HG02885 (cell line): Measurements from ENCODE around the gene STXBP5L.
"Not testable (repeated sequence)": the region's sequence is repeated elsewhere in the genome, so short reads cannot be mapped to it uniquely, and the experiment has no call there.

ENCODE experiments used
- ATAC-seq: cut with Tn5 transposase; IDR thresholded peaks from one replicate; pipeline ENCODE4 v1.9.1; 2021; ENCODE audit warnings: mild to moderate bottlenecking; ENCODE audit not compliant: unreplicated experiment, poor library complexity

The STXBP5L gene

DNA sequence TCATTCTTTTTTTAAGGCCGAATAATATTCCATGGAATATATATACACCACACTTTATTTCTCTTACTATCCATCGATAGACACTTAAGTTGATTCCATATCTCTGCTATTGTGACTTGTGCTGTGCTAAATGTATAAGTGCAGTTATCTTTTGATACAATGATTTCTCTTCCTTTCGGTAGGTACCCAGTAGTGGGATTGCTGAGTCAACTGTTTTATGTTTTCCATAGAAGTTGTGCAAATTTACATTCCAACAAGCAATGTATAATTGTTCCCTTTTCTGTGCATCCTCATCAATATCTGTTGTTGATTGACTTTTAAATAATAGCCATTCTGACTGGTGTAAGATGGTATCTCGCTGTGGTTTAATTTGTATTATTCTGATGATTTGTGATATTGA, 81.0 kb downstream of the STXBP5L start:
- no peak for ATAC-seq

- ATAC-seq = no peak
Measured at GRCh38 chr3:121018917-121019321, 110.9 kb downstream of the STXBP5L start.

- no peak for ATAC-seq
Measured at GRCh38 chr3:121063628-121064027, 155.6 kb downstream of the STXBP5L start.

DNA sequence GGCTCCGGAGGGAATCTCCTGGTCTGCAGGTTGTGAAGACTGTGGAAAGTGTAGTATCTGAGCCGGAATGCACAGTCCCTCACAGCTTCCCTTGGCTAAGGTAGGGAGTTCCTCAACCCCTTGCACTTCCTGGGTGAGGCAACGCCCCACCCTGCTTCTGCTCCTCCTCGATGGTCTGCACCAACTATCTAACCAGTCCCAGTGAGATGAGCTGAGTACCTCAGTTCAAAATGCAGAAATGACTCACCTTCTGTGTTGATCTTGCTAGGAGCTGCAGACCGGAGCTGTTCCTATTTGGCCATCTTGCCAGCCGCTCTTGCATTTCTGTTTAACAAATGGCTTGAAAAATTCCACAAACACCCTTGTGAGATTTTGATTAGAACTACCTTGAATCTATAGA, 156.1 kb downstream of the STXBP5L start:
- ATAC-seq = no peak

DNA sequence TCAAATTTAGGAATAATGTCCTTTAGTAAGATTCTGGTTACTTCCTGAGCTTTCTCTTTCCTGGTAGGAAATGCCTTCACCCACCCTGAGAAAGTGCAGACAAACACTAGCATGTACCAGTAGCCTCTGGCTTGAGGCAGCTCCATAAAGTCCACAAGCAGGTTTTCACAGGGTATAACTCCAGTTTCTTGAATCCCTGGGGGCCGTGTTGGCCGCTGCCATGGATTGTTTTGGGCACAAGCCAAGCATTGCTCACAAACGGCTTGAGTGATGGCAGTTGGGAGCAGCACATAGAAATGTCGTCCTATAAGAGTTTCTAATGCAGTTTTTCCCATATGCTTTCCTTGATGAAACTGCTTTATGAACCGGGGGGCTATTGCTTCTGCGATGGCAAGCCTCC, 164.1 kb downstream of the STXBP5L start:
- no peak for ATAC-seq

- ATAC-seq = no peak
Measured at GRCh38 chr3:121073011-121073410, 165.0 kb downstream of the STXBP5L start.

DNA sequence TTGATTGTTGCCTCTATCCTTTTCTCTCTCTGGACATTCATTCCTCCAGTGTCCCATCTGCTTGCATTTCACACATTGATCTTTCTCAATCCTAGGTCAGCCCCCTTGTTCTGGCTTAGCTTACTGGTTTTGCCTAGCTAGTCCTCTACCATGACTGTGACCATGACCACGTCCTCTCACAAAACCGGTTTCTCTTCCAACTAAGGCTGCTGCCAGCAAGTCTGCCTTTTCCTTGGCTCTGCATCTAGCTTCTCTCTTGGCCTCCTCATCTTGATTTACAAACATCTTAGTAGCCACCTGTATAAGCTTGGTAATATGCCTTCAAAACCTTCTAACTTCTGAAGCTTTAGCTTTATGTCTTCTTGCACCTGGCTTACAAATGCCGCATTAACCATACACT, 167.2 kb downstream of the STXBP5L start:
- ATAC-seq = no peak

- not testable (repeated sequence) for ATAC-seq
Measured at GRCh38 chr3:121078378-121079101, 170.5 kb downstream of the STXBP5L start.

DNA sequence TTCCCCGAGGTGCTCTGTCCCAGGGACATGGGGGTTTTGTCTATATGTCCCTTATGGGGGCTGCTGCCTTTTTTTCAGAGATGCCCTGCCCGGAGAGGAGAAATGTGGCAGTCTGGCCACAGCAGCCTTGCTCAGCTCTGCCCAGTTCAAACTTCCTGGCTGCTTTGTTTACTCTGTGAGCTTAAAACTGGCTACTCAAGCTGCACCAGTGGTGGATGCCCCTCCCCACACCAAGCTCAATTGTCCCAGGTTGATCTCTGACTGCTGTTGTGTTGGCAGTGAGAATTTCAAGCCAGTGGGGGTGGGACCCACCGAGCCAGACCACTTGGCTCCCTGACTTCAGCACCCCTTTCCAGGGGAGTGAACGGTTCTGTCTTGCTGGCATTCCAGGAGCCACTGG, 188.9 kb downstream of the STXBP5L start:
- ATAC-seq = no peak

- ATAC-seq = not testable (repeated sequence)
Measured at GRCh38 chr3:121111086-121111485, 203.1 kb downstream of the STXBP5L start.

DNA sequence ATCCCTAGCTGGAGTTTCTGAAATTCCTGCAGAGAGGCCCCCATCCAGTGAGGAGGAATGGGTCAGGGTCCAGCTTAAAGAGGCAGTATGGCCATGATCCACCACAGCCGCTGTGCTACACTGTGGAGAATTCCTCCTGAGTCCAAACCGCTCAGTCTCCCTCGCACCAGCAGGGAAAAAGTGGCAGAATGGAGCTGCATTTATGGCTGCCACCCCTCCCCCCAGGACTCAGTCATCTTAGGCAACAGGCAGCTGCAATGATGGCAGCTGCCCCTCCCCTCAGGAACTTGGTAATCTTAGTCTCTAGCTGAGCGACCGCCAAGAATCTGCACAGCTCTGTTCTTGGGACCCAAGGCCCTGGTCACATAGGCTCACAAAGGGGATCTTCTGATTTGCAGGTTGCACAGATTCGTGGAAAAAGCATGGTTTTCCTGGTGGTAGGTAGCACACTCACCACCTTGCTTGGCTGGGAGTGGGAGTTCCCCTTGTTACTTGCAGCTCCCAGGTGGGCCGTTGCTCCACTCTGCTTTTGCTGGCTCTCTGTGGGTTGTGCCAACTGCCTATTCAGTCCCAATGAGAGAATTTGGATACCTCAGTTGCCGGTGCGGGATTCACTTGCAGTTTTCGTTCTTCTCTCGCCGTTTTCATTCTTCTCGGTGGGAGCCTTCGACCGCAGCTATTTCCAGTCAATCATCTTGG, 204.1 kb downstream of the STXBP5L start:
- ATAC-seq = no peak

- no peak for ATAC-seq
Measured at GRCh38 chr3:121126033-121126706, 218.2 kb downstream of the STXBP5L start.

DNA sequence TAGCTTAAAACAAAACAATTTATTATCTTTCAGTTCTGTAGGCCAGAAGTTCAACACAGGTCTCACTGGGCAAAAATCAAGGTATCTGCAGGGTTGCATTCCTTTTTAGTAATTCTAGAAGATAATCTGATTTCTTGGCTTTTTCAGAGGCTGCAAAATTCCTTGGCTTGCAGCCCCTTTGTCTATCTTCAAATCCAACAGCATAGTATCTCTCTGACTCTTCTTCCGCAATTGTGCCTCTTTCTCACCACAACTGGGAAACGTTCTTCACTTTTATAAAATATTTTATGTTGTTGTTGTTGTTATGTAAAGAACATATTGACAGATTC, 218.7 kb downstream of the STXBP5L start:
- no peak for ATAC-seq

- no peak for ATAC-seq
Measured at GRCh38 chr3:121152573-121152972, 244.6 kb downstream of the STXBP5L start.

DNA sequence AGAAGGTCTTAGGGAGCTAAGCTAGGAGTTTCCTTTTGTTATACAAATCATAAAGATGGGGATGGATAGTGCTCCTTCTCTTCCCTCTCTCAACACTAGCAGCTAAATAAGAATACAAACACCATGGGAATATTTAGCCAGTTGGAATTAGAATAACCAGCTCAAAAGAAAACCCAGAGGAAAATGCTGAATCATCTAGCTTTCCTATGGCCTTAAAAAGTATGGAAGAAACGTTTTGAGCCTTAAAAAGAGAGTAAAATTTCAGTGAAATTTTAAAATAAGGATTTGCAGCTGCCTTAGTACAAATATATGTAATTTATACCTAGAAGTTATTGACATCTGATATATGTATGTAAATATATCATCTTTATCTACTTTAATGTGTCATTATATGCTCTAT, 245.8 kb downstream of the STXBP5L start:
- no peak for ATAC-seq

DNA sequence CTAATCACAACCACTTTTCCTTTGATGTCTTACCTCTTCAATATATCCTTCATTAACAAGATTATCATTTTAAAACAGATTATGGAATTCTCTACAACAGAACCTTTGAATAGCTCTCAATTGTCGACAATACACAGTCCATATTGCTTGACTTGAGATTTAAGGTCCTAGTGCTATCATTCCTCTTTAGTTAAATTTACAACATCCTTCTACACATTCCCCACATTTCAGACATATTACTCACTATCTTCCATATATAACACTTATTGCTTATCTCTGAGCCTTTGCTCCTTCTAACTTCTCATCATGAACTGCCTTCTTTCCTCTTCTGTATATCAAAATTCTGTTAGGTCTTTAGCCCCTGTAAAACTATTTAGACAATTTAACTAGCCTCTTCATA, 247.0 kb downstream of the STXBP5L start:
- no peak for ATAC-seq

DNA sequence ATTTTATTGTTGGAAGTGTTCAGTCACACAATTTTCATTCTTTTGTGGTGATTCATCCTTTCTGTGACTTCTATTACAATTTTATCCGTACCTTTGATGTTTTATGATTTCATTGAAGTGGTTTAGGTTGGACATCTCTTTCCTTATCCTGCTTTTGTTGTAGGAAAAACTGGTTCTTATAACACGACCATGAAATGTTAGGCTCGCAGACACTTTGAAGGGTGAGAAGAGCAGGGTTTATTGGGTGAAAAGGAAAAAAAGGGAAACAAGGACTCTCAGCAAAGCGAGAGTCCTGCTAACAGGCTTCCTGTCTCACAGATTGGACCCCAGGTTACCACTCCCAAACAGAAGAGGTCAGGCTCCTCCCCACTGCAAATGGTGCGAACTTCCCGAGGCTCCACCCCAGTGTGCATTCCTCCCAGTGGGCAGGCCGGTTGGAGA, 257.4 kb downstream of the STXBP5L start:
- no peak for ATAC-seq

- no peak for ATAC-seq
Measured at GRCh38 chr3:121167374-121168139, 259.6 kb downstream of the STXBP5L start.

DNA sequence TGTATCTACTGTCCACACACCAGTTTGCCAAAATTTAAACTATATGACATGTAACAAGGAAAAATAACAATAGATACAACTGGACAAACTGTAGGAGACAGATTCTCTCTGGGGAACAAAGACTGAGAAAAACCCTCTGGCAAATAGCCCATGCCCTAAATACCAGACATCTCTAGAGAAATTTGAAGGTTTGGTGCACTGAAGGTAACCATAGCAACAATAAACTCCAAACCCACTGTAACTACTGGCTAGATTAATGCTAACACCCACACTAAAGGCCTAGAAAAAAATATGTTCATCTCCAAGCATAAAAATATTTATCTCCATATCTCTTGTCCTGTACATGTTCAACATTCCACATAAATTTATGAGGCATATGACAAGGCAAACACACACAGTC, 267.1 kb downstream of the STXBP5L start:
- no peak for ATAC-seq

DNA sequence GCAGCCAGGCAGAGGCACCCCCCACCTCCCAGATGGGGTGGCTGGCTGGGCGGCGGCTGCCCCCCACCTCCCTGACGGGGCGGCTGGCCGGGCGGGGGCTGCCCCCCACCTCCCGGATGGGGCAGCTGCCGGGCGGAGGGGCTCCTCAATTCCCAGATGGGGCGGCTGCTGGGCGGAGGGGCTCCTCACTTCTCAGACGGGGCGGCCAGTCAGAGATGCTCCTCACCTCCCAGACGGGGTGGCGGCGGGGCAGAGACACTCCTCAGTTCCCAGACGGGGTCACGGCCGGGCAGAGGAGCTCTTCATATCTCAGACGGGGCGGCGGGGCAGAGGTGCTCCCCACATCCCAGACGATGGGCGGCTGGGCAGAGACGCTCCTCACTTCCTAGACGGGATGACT, 282.6 kb downstream of the STXBP5L start:
- not testable (repeated sequence) for ATAC-seq

DNA sequence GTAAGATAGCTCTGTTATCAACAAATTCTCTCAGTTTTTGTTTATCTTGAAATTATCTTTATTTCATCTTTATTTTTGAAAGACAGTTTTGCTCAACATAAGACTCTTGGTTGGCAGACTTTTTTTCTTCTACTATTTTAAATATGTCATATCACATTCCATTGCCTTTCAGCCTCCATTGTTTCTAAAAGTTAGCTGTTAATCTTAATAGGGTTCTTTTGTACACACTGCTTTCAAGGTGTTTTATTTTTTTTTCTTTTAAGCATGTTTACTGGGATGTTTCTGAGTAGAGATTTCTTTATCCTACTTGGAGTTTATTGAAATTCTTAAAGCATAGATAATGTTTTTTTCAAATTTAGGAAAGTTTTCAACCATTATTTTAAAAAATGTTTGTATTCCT, 294.6 kb downstream of the STXBP5L start:
- no peak for ATAC-seq
